ENCODE measurements around the gene SF1.
A peak's percentile ranks its signal among the peaks of the same experiment; 100 is the strongest.

SF1 gene

DNA sequence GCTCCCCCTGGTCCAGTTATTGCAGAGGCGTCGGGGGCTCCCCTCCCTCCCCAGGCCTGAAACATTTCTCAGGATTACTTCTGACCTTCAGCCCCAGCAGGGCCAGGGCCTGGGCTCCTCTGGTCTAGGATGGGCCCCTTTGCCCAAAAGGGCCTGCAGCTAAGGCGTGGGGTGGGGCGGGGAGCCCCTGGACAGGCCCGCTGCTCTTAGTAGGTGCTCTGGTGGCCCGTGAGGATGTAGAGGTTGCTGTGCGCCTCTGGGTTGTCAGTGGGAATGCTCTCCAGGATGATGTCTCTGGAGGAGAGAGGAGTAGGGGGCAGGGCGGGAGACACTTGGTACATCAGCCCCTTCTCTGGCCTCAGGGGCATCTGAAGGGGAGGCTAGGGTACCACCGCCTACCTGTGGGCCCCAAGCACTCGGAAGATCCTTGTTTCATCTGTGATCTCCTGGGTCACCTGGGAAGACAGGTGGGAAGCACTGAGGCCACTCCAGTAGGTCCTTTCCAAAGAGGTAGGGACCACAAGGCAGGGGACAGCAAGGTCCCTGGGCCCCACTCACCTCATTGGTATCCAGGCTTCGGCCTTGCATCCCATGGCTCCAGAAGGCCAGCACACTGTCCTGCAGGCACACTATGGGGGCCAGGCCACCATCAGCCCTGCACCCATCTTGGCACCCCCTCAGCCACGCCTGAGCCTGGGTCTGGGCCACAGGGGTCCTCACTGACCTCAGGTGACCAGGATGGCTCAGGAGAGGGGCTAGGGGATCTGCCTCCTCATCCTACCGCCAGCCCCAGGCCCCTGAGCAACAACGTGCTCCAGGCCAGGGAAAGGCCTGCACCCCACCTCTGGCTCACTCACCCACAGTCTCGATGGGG is 11.2 kb upstream of the SF1 start:
- H3K36me3 ChIP-seq (ENCODE audit: insufficient read depth, low read length) = peaks cover 9% of the 10 kb centered on the region
- no peaks in the 10 kb centered on the region for H3K9me3 ChIP-seq (ENCODE audit: low read length)
- no peak overlapping the region for H3K27ac ChIP-seq (ENCODE audit: low read depth, low read length)
- H3K4me1 ChIP-seq (ENCODE audit: insufficient read depth, low read length) = no peaks in the 10 kb centered on the region
- no peak overlapping the region for H3K9ac ChIP-seq (ENCODE audit: low read length)
- no peaks in the 10 kb centered on the region for H3K27me3 ChIP-seq (ENCODE audit: control insufficient read depth in 1 of 2, insufficient read depth in 2 of 2, low read length in 2 of 2)
- H3K4me3 ChIP-seq (ENCODE audit: low read depth in 1 of 2, low read length in 2 of 2) = no peak overlapping the region

DNA sequence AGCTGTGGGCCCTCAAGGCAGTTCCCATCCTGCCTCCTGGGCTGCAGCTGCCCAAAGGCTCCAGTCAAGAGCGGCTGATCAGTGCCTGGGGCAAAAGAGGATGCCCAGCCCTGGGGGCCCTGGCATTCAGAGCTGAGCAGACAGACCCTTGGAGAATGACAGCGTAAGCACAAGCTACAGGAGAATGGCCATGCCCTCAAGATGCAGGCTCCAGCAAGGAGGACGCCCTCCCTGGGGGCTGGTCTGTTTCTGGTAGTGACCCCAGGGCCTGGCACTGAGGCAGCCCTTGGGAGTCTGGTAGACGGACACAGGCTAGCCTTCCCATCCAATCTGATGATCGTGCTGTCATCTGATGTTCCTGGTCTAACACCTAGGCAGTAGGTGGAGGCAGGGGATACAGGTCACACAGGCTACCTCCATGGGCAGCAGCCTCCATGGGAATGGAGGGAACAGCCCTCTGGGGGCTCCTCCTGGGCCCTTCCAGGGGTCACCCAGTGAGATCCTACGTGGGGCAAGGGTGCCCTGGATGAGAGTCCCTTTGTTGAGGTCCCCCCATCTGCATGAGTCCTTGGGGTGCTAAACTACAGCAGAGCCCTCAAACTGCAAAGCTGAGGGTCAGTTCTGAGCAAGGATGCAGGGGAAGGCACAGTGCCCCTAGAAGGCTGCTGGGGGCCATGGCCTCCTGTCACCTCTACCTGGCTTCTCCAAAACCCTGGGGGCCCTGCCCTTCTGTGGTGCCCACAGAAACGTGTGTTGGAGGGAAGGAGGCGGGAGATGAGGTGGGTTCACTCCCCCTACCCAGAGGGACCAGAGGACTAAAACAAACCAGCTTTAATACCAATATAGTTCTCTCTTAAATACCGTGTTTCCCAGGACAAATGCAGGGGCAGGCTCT is 10.2 kb upstream of the SF1 start:
- Histone ChIP-seq H3K9me3 (ENCODE audit: low read length) (no peaks in the 10 kb centered on the region), H3K36me3 (ENCODE audit: insufficient read depth, low read length) (peaks cover 9% of the 10 kb centered on the region), H3K27me3 (ENCODE audit: control insufficient read depth in 1 of 2, insufficient read depth in 2 of 2, low read length in 2 of 2) (no peaks in the 10 kb centered on the region), H3K27ac (ENCODE audit: low read depth, low read length) (no peak overlapping the region), H3K9ac (ENCODE audit: low read length) (no peak overlapping the region), H3K4me3 (ENCODE audit: low read depth in 1 of 2, low read length in 2 of 2) (no peak overlapping the region), H3K4me1 (ENCODE audit: insufficient read depth, low read length) (no peaks in the 10 kb centered on the region)

DNA sequence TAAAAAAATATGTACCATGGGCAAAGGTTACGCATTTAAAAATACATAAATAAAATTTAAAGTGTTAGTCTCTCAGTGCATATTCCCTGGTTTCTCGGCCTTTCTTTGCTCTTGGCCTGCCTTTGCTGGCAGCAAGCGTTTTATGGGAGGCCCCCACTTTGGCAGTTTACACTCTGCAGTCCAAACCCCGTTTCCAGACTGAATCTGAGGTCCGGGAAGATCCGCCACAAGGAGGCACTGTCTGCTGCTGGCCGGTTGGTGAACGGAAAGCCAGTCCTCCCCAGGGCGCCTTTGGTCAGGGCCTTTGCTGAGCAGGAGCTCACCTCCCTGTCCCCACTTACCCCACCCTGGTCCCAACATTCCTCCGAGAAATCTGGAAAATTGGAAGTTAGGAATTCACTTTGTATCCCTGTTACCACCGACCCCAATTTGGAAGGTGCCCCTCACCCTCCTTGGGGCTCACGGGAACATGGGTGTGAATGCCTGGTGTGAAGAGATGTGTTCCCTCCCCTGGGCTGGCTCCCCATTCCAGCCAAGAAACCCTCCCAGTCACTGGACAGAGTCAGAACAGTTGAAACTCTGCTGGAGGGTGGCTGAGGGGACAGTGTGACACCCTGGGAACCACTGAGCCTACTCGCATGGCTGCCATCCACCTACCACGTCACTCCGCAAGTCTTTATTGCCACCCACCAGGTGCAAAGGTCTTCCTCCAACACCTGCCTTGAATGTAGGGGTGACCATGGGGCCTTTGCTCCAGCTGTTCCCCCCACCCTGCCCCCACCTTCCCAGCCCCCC is 9.4 kb upstream of the SF1 start:
- Histone ChIP-seq H3K9me3 (ENCODE audit: low read length) (no peaks in the 10 kb centered on the region), H3K4me3 (ENCODE audit: low read depth in 1 of 2, low read length in 2 of 2) (no peak overlapping the region), H3K9ac (ENCODE audit: low read length) (no peak overlapping the region), H3K27me3 (ENCODE audit: control insufficient read depth in 1 of 2, insufficient read depth in 2 of 2, low read length in 2 of 2) (no peaks in the 10 kb centered on the region), H3K4me1 (ENCODE audit: insufficient read depth, low read length) (no peaks in the 10 kb centered on the region), H3K27ac (ENCODE audit: low read depth, low read length) (no peak overlapping the region), H3K36me3 (ENCODE audit: insufficient read depth, low read length) (peaks cover 9% of the 10 kb centered on the region)

DNA sequence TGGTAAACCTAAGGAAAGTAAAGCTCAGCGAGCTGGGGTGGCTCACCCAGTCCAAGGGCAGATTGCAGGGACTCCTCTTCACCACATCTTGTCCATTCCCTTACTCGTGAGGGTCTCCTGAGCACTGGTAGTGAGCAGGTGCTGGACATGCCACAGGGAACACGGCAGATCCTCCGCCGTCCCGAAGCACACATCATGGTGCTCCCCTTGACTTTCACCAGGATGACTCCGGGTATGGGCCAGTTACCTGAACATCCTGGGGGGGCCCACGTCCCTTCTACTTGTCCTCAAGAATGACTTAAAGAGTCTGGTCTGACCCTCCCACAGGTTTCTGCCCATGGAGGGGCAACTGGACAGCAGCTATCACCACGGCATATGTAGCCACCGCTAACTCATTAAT is 8.0 kb upstream of the SF1 start:
- peaks cover 9% of the 10 kb centered on the region for H3K36me3 ChIP-seq (ENCODE audit: insufficient read depth, low read length)
- no peak overlapping the region for H3K4me3 ChIP-seq (ENCODE audit: low read depth in 1 of 2, low read length in 2 of 2)
- H3K9me3 ChIP-seq (ENCODE audit: low read length) = no peaks in the 10 kb centered on the region
- no peak overlapping the region for H3K27ac ChIP-seq (ENCODE audit: low read depth, low read length)
- H3K9ac ChIP-seq (ENCODE audit: low read length) = no peak overlapping the region
- no peaks in the 10 kb centered on the region for H3K27me3 ChIP-seq (ENCODE audit: control insufficient read depth in 1 of 2, insufficient read depth in 2 of 2, low read length in 2 of 2)
- H3K4me1 ChIP-seq (ENCODE audit: insufficient read depth, low read length) = no peaks in the 10 kb centered on the region

DNA sequence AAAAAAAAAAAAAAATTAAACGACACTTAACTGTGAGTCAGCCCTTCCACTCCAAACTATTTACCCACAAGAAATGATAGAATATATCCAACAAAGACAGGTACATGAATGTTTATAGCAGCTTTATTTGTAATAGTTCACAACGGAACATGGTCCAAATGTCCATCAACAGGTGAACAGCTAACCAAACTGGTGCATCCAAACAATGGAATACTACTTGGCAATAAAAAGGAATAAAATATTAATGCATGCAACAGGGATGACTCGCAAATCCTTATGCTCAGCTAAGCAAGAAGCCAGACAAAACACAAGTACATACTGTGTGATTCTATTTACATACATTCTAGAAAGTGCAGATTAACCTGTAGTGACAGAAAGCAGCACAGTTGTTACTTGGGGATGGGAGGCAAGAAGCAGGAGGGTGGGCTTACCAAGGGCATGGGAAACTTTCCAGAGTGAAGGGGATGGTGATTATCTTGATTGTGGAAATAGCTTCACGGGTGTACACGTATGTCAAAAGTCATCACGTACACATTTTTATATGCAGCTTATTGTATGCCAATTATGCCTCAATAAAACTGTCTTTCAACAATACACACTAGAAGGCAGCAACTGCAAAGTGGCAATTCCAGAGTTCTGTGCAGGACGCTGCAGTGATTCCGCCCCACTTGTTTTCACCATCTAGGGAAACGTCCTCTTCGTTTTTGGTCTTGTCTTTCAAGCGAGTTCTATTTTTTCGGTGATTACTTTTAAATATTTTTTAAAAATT is 6.7 kb upstream of the SF1 start:
- H3K4me1 ChIP-seq (ENCODE audit: insufficient read depth, low read length) = no peaks in the 10 kb centered on the region
- H3K9me3 ChIP-seq (ENCODE audit: low read length) = no peaks in the 10 kb centered on the region
- peaks cover 9% of the 10 kb centered on the region for H3K36me3 ChIP-seq (ENCODE audit: insufficient read depth, low read length)
- no peak overlapping the region for H3K9ac ChIP-seq (ENCODE audit: low read length)
- H3K4me3 ChIP-seq (ENCODE audit: low read depth in 1 of 2, low read length in 2 of 2) = no peak overlapping the region
- H3K27ac ChIP-seq (ENCODE audit: low read depth, low read length) = no peak overlapping the region
- H3K27me3 ChIP-seq (ENCODE audit: control insufficient read depth in 1 of 2, insufficient read depth in 2 of 2, low read length in 2 of 2) = no peaks in the 10 kb centered on the region

DNA sequence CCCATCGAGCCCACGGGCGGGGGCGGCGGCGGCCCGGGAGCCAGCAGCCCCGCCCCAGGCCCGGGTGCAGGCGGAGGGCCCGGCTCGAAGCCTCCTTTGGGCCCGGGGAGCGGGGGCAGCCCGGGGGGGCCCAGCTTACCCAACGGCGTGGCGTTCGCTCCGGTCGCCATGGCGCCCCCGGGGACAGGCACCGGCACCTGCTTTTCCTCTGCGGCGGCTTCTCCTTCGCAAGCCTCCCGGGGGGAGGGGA is 194 bp downstream of the SF1 start:
- no peak overlapping the region for H3K9ac ChIP-seq (ENCODE audit: low read length)
- H3K4me1 ChIP-seq (ENCODE audit: insufficient read depth, low read length) = peaks cover 31% of the 10 kb centered on the region
- no peaks in the 10 kb centered on the region for H3K9me3 ChIP-seq (ENCODE audit: low read length)
- H3K4me3 ChIP-seq (ENCODE audit: low read depth in 1 of 2, low read length in 2 of 2) = peak overlapping the region in 1 of 2 donors; percentile 98
- H3K36me3 ChIP-seq (ENCODE audit: insufficient read depth, low read length) = peaks cover 41% of the 10 kb centered on the region
- no peaks in the 10 kb centered on the region for H3K27me3 ChIP-seq (ENCODE audit: control insufficient read depth in 1 of 2, insufficient read depth in 2 of 2, low read length in 2 of 2)
- peak overlapping the region; percentile 98 for H3K27ac ChIP-seq (ENCODE audit: low read depth, low read length)

DNA sequence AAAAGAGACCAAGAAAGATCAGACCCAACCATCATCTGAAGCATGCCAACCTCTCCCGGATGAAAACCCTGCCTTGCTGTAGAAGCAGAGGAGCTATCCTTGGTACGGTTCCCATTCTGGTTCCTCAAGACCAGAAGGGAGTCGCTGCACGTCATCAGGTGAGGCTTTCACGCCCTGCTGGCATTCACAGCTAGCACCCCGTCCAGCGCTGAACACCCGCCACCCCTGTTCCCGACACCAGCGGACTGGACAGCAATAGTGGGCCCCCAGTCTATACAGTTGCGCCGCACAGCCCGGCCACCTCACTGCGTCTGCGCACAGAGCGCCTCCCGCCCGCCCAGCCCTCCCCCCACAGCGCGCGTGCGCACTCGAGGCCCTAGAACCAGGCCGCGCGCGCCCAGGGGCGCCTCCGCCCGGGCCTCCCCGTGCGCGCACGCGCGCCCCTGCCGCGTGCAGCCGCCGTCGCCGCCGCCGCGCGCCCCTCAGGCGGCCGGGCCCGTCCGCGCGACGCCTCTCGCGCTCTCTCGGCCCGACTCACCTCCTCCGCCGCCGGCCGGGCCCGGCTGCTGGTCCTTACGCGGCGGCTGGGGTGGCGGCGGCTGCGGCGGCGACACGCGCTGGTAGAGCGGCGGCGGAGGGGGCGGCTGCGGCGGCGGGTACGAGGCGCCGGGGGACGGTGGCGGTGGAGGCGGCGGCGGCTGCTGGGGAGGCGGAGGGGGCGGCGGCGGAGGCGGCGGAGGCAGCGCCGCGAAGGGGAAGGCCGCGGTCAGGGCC is 706 bp downstream of the SF1 start:
- H3K27ac ChIP-seq (ENCODE audit: low read depth, low read length) = peak overlapping the region; percentile 98

DNA sequence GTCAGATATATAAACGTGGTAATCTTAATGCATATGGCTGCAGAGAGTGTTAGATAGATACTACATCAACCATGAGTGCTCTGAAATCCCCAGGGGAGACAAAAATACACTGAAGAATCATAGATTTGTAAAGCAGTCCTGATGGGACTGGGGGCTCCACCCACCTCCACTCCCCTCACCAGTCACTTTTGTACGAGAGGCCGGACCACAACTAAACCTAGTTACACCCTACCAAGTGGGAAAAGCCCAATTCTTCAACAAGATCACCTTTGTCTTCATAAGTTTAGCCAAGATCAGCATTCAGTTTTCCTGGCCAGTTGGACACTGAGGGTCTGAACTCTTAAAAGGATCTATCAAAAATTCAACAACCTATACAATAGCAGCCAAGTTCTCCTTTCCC is 1.5 kb downstream of the SF1 start:
- H3K9me3 ChIP-seq (ENCODE audit: low read length) = no peaks in the 10 kb centered on the region
- H3K4me3 ChIP-seq (ENCODE audit: low read depth in 1 of 2, low read length in 2 of 2) = peak overlapping the region; percentile 40 to 78
- H3K9ac ChIP-seq (ENCODE audit: low read length) = peak overlapping the region; percentile 59
- H3K4me1 ChIP-seq (ENCODE audit: insufficient read depth, low read length) = peaks cover 44% of the 10 kb centered on the region
- no peaks in the 10 kb centered on the region for H3K27me3 ChIP-seq (ENCODE audit: control insufficient read depth in 1 of 2, insufficient read depth in 2 of 2, low read length in 2 of 2)
- peak overlapping the region; percentile 74 for H3K27ac ChIP-seq (ENCODE audit: low read depth, low read length)
- peaks cover 54% of the 10 kb centered on the region for H3K36me3 ChIP-seq (ENCODE audit: insufficient read depth, low read length)

More for the DNA sequence above, 706 bp downstream of the SF1 start:
- peak overlapping the region; percentile 78 to 98 for H3K4me3 ChIP-seq (ENCODE audit: low read depth in 1 of 2, low read length in 2 of 2)
- H3K9me3 ChIP-seq (ENCODE audit: low read length) = no peaks in the 10 kb centered on the region
- peaks cover 47% of the 10 kb centered on the region for H3K36me3 ChIP-seq (ENCODE audit: insufficient read depth, low read length)
- H3K9ac ChIP-seq (ENCODE audit: low read length) = peak overlapping the region; percentile 59
- no peaks in the 10 kb centered on the region for H3K27me3 ChIP-seq (ENCODE audit: control insufficient read depth in 1 of 2, insufficient read depth in 2 of 2, low read length in 2 of 2)
- peaks cover 36% of the 10 kb centered on the region for H3K4me1 ChIP-seq (ENCODE audit: insufficient read depth, low read length)

DNA sequence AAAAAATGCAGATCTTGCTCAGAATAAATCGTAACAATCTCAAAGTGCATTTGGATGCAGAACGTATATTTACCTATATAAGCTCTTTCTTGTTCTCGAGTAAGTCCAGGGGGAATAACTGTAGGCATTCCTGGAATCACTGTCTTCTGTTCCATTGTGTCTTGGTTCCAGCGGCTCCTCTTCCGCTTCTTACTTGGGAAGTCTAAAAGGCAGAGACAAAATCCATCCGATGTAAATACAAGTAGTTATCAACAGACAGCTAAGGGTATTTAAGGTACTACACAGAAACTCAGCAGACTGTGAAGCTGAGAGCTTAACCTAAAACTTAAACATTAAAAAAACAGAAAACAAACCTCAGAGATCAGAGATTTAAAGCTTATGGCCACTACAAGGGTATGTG is 1.9 kb downstream of the SF1 start:
- Histone ChIP-seq H3K9me3 (ENCODE audit: low read length) (no peaks in the 10 kb centered on the region), H3K4me3 (ENCODE audit: low read depth in 1 of 2, low read length in 2 of 2) (peak overlapping the region in 1 of 2 donors; percentile 78), H3K4me1 (ENCODE audit: insufficient read depth, low read length) (peaks cover 47% of the 10 kb centered on the region), H3K27ac (ENCODE audit: low read depth, low read length) (no peak overlapping the region), H3K36me3 (ENCODE audit: insufficient read depth, low read length) (peaks cover 59% of the 10 kb centered on the region), H3K9ac (ENCODE audit: low read length) (peak overlapping the region; percentile 59), H3K27me3 (ENCODE audit: control insufficient read depth in 1 of 2, insufficient read depth in 2 of 2, low read length in 2 of 2) (no peaks in the 10 kb centered on the region)

DNA sequence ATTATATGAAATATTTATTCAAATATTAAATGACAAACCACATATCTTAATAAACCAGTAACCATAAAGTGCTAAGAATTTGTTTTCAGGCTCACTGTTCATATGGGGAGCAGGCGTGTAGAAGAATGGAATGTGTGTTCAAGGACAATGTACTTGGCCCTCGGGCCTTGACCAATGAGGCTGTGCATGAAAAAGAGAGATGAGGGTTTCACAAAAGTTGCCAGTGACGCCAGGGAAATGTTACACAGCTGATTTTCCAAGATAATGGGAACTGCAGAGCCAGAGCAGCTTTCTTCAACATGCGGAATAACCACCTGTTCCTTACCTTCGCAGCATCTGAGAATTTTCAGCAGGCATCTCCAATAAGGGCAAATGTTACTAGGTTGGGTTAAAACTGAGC is 4.2 kb downstream of the SF1 start:
- H3K27ac ChIP-seq (ENCODE audit: low read depth, low read length) = no peak overlapping the region
- no peaks in the 10 kb centered on the region for H3K27me3 ChIP-seq (ENCODE audit: control insufficient read depth in 1 of 2, insufficient read depth in 2 of 2, low read length in 2 of 2)
- peaks cover 81% of the 10 kb centered on the region for H3K36me3 ChIP-seq (ENCODE audit: insufficient read depth, low read length)
- peaks cover 47% of the 10 kb centered on the region for H3K4me1 ChIP-seq (ENCODE audit: insufficient read depth, low read length)
- H3K4me3 ChIP-seq (ENCODE audit: low read depth in 1 of 2, low read length in 2 of 2) = no peak overlapping the region
- no peak overlapping the region for H3K9ac ChIP-seq (ENCODE audit: low read length)
- H3K9me3 ChIP-seq (ENCODE audit: low read length) = no peaks in the 10 kb centered on the region
